ENCODE data around the gene SLX9.

GRCh38 chr21:44984792-44985440, 45.1 kb downstream of the SLX9 start:
- TF ChIP-seq, protein P1, sequence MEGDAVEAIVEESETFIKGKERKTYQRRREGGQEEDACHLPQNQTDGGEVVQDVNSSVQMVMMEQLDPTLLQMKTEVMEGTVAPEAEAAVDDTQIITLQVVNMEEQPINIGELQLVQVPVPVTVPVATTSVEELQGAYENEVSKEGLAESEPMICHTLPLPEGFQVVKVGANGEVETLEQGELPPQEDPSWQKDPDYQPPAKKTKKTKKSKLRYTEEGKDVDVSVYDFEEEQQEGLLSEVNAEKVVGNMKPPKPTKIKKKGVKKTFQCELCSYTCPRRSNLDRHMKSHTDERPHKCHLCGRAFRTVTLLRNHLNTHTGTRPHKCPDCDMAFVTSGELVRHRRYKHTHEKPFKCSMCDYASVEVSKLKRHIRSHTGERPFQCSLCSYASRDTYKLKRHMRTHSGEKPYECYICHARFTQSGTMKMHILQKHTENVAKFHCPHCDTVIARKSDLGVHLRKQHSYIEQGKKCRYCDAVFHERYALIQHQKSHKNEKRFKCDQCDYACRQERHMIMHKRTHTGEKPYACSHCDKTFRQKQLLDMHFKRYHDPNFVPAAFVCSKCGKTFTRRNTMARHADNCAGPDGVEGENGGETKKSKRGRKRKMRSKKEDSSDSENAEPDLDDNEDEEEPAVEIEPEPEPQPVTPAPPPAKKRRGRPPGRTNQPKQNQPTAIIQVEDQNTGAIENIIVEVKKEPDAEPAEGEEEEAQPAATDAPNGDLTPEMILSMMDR (IDR thresholded peaks at IDR 0.05; ENCODE audit: poor library complexity, severe bottlenecking), result no peak
- TF ChIP-seq POLR2AphosphoS5 (IDR thresholded peaks at IDR 0.05) (no peak), RAD21 (conservative IDR thresholded peaks at IDR 0.05) (no peak), EP300 (conservative IDR thresholded peaks at IDR 0.05; ENCODE audit: poor library complexity, severe bottlenecking) (no peak), SMC3 (conservative IDR thresholded peaks at IDR 0.05; ENCODE audit: poor library complexity) (no peak), MXI1 (conservative IDR thresholded peaks at IDR 0.05; ENCODE audit: poor library complexity, severe bottlenecking) (no peak), TAF1 (IDR thresholded peaks at IDR 0.05; ENCODE audit: low read depth) (no peak)
